Coronary artery (tissue), 2 donors: ENCODE results near the gene CDHR3.

ENCODE experiments used
- DNase-seq: peaks from one replicate; pipeline ENCODE4 v3.0.0-alpha.2; 2017; ENCODE audit warnings: low spot score
- H3K27ac ChIP-seq, 2 donors: fragments of 200-600 bp; sonication (generic); one replicate each; pipeline ENCODE4 v1.5.1; 2016 to 2019
- H3K4me3 ChIP-seq: fragments of 200-600 bp; sonication (generic); 2 replicates; pipeline ENCODE4 v1.5.1; 2016; ENCODE audit warnings: mild to moderate bottlenecking, moderate library complexity
- TF ChIP-seq, protein P1 (sequence below): fragments of 200-600 bp; sonication (generic); IDR thresholded peaks from one replicate; pipeline ENCODE4 v1.5.1; 2019; ENCODE audit warnings: antibody characterized with exemption

Gene CDHR3

DNA sequence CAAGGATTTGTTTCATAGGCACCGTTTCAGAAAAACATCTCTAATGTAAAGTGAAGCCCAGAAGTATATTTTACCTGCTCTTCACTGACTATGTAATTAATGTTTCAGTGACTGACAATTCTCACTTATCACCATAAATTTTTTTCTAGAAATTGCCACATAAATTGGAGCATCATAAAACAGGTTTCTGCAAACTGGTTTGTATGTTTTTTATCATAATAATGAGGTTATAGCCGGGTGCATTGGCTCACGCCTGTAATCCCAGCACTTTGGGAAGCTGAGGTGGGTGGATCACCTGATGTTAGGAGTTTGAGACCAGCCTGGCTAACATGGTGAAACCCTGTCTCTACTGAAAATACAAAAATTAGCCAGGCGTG, 109.6 kb downstream of the CDHR3 start:
- H3K27ac ChIP-seq: peak overlapping the region in 1 of 2 donors; percentile 24
- no peak overlapping the region for H3K4me3 ChIP-seq
- no peak for DNase-seq
- TF ChIP-seq, protein P1, sequence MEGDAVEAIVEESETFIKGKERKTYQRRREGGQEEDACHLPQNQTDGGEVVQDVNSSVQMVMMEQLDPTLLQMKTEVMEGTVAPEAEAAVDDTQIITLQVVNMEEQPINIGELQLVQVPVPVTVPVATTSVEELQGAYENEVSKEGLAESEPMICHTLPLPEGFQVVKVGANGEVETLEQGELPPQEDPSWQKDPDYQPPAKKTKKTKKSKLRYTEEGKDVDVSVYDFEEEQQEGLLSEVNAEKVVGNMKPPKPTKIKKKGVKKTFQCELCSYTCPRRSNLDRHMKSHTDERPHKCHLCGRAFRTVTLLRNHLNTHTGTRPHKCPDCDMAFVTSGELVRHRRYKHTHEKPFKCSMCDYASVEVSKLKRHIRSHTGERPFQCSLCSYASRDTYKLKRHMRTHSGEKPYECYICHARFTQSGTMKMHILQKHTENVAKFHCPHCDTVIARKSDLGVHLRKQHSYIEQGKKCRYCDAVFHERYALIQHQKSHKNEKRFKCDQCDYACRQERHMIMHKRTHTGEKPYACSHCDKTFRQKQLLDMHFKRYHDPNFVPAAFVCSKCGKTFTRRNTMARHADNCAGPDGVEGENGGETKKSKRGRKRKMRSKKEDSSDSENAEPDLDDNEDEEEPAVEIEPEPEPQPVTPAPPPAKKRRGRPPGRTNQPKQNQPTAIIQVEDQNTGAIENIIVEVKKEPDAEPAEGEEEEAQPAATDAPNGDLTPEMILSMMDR: no peak

DNA sequence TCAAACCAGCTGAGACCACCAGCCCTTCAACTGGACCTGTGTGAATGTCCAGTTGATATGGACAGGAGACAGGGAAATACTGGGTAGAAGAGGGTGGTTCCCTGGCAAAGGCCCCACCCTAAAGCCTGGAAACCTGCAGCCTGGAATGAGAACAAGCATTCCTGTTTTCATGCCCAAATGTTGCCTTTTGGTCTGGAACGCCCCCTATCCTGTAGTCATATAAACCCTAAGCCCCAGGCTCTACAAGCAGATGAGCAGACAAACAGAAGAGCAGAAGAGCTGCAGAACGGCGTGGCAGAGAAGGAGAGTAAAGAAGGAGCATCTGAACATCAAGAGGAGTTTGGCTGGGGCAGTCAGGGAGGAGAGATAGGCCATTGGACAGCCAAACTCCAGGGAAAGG, 110.6 kb downstream of the CDHR3 start:
- TF ChIP-seq, protein P1: no peak
- no peak overlapping the region for H3K4me3 ChIP-seq
- no peak for DNase-seq
- H3K27ac ChIP-seq: no peak overlapping the region

DNA sequence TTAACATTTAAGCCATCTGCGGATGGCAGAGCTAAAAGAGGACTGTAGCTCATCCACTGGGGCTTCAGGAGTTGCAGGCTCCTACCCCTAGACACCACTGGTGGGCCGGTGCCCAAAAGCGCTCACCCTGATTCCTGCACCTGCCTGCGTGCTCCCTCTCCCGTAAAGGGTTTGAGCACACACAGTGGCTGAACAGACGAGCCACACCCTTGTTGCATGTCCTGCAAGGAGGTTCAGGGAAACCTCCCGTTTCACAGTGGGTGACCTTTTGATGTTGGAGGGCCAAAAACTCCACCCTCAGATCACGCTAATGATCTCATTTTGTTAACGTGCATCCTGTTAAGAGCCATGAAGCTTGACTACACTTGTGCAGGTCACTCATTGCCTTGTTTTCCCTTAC, 111.2 kb downstream of the CDHR3 start:
- TF ChIP-seq, protein P1: no peak
- no peak for DNase-seq
- H3K27ac ChIP-seq: no peak overlapping the region
- no peak overlapping the region for H3K4me3 ChIP-seq

DNA sequence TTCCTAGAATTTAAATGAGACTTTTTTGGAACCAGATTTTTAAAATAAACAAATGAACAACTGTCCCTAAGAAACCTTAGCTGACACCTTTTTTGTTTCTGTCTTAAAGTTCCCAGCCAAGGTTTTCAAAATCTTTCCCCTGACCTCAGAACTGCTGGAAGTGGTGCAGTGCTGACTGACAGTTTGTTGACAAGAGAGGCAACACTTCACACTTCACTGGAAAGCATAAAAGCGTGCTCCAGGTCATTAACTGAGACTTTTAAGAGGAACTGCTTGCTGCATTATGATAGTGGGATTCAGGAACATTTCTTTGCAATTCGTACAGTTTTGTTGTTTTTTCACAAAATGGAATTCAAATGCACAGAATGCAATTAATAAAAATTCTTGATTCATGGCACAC, 112.9 kb downstream of the CDHR3 start:
- no peak for DNase-seq
- no peak overlapping the region for H3K4me3 ChIP-seq
- no peak overlapping the region for H3K27ac ChIP-seq
- TF ChIP-seq, protein P1: no peak

DNA sequence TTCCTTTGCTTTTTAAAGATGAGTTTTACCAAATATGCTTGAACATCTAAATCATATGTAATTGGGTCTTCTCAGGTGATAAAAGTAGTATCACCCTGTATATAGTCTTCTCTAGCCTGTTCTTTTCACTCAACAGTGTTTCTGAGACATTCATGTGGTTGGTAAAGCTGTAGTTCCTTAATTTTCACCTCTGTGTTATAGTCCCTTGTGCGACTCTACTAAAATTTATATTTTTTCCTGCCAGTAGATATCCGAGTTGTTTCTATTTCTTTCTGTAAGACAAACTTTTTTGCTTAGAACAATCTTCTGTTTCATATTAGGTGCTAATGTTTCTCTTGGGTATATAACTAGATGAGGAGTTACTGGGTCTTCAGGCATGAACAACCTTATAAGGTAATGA, 113.5 kb downstream of the CDHR3 start:
- no peak for DNase-seq
- TF ChIP-seq, protein P1: no peak
- no peak overlapping the region for H3K4me3 ChIP-seq
- no peak overlapping the region for H3K27ac ChIP-seq

DNA sequence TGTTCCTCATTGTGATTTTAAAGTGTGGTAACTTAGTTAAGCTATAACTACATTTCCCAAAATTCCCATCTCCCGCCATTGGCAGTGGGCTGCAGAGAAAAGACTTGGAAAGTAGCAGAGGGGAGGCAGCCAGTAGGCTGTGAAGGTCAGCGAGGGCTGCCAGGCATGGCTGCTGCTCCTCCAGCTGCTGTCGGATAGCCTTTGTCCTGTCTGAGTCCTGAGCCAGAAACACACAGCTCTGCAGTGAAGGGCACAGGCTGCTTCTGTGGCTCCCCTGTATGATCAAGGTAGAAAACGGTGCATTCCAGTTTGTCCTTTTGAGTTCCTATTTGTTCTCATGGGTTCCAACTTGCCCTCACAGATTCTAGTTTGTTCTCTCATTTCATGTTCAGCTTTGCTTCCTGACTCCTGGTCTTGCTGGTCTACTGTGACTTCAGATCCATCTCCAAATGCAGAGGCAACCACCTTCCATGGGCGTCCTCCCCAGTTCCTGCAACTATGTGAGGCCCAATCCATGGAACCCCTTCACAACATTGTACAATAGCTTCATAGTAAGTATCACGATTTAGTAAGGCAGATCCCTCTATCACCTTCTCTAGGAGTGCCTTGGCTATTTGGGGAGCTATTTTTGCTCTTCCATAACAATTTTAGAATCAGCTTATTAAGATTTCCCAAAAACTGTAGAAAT, 117.4 kb downstream of the CDHR3 start:
- no peak overlapping the region for H3K4me3 ChIP-seq
- DNase-seq: no peak
- no peak overlapping the region for H3K27ac ChIP-seq
- TF ChIP-seq, protein P1: no peak

DNA sequence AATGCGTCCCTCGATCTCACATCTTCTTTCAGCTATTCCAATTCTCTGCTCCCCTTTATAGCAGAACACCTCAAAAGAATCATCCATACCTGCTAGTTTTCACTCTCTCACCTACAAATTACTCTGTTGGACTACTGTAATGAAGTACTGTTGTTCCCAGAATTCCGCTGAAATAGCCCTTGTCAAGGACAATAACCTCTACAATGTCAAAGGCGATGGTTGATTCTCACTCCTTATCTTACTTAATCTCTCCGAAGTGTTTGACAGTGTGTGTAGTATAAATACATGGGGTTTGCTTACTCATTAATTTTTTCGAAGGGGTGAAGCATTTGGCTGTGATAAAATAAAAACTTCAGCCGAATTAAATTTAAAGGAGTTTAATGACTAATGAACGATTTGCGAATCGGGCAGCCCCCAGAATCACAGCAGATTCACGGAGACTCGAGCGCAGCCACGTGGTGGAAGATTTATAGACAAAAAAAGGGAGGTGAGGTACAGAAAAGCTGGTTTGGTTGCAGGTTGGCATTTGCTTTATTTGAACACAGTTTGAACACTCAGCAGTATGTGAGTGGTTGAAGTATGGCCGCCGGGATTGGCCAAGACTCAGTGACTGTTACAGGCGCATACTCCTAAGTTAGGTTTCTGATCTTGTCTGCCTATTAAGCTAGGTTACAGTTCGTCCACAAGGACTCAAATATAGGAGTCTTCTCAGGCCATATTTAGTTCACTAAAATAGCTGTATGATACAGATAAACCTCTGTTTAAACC, 119.2 kb downstream of the CDHR3 start:
- TF ChIP-seq, protein P1: no peak
- no peak overlapping the region for H3K27ac ChIP-seq
- no peak overlapping the region for H3K4me3 ChIP-seq
- DNase-seq: no peak
